Stimulated activated CD4-positive, alpha-beta T cell treated with anti-CD3 and anti-CD28 coated beads, Interleukin-4, amount 100 ng/mL, for 4 hours (primary cell): ENCODE data around the gene SEC14L5.
"Not testable (repeated sequence)": the region's sequence is repeated elsewhere in the genome, so short reads cannot be mapped to it uniquely, and the experiment has no call there.

Experiments
- DNase-seq, 2 experiments: peaks; one replicate each; pipeline ENCODE4 v3.0.0-alpha.2; 2020

The SEC14L5 gene

GRCh38 chr16:4954714-4955113 lies 3.4 kb upstream of the SEC14L5 start:
- no peak for DNase-seq

GRCh38 chr16:4957420-4957719 lies 760 bp upstream of the SEC14L5 start:
- DNase-seq: no peak

- no peak for DNase-seq
Observed at GRCh38 chr16:4958510-4959438, 644 bp downstream of the SEC14L5 start.

GRCh38 chr16:4960579-4960978 lies 2.4 kb downstream of the SEC14L5 start:
- DNase-seq: no peak

DNA sequence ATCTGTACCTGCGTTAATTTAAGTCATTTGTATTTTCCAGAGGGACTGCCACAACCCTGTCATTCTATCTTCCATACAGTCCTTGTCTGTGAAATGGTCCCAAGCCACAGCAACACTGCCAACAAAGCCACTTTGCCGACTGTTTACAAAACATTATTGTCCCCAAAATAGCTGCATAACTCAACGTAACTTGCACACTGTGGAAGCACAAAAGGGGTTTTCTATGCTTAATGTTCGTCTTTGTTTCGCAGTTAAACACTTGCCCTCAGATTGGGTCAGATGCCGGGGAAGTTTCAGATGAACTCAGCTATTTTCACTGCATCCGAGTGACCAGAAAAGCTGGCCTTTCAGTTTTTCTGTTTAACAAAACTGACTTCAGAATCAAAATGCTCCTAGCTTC lies 4.6 kb downstream of the SEC14L5 start:
- no peak for DNase-seq

GRCh38 chr16:4963527-4963926 lies 5.4 kb downstream of the SEC14L5 start:
- not testable (repeated sequence) for DNase-seq

- DNase-seq: no peak
Observed at GRCh38 chr16:4966736-4967453, 8.8 kb downstream of the SEC14L5 start.

DNA sequence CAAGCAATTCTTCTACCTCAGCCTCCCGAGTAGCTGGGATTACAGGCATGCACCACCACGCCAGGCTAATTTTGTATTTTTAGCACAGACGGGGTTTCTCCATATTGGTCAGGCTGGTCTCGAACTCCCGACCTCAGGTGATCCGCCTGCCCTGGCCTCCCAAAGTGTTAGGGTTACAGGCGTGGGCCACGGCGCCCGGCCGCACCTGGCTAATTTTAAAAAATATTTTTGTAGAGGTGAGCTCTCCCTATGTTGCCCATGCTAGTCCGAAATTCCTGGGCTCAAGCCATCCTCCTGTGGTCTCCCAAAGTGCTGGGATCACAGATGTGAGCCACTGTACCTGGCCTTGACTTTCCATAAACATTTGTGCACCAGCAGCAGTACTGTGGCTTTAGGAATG lies 10.1 kb downstream of the SEC14L5 start:
- not testable (repeated sequence) for DNase-seq

DNA sequence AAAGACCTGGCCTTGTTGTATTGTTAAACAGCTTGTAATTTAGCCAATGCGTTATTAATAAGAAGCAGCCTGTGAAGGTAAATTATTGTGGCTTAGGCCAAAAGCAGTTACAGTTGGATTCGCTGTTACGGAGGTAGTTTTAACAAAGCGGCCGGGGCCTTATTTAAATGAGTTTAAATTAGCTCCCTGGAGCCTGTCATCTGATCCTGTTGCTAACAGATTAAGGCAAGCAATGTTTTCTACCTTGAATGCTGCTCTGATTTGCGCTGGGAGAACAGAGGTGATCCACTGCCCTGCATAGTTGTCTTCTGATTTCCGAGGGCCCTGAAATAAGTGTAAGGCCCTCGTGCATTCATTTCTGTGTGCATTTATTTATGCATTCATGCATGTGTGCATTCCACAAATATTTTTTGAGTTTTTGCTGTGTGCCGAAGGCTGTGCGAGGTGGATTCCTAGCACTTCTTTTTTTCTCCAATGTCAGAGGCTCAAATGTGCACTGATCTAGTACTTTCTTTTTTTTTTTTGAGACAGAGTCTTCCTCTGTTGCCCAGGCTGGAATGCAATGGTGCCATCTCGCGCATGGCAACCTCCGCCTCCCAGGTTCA lies 10.9 kb downstream of the SEC14L5 start:
- DNase-seq: no peak

GRCh38 chr16:4970010-4970409 lies 11.9 kb downstream of the SEC14L5 start:
- no peak for DNase-seq

DNA sequence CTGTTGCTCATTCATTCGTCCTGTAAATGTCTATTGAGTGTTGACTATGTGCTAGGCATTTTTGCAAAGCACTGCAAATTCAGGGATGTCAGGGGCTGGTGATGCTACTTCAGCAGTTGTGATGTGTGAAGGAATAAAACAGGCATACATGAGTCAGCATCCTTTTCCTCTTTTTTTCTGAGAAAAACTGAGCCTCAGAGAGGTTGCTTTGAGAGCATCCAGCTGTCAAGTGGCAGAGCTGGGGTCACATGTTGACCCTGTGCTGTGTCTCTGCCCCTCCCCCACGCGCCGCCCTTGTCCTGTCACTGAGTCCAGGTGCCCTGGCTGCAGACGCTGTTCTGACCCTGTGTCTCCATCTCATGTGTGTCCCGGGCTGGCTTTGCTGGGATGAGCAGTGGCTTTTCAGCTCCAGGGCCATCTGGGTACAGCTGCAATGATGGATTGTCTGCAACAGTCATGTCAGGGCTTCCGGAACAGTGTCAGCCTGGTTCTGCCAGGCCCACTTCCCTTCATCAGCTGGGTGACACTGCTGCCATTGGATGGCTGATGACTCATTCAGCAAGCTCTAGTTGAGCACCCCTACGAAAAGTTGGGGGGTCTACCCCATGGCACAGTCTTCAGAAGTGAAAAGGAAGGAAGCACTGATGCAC lies 14.9 kb downstream of the SEC14L5 start:
- no peak for DNase-seq

DNA sequence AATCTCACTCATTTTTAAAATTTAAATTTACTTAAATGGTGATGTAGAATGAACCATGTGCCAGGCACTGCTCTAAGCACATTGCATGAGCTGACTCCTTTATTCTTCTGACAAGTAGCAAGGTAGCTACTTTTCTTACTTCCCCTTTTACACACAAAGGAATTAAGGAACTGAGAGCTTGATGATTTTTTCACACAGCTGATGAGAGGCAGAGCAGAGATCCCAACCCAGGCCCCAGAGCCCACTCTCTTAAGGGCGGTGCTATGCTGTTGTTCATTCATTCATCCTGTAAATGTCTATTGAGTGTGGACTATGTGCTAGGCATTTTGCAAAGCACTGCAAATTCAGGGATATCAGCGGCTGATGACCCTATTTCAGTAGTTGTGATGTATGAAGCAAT lies 17.9 kb downstream of the SEC14L5 start:
- no peak for DNase-seq

DNA sequence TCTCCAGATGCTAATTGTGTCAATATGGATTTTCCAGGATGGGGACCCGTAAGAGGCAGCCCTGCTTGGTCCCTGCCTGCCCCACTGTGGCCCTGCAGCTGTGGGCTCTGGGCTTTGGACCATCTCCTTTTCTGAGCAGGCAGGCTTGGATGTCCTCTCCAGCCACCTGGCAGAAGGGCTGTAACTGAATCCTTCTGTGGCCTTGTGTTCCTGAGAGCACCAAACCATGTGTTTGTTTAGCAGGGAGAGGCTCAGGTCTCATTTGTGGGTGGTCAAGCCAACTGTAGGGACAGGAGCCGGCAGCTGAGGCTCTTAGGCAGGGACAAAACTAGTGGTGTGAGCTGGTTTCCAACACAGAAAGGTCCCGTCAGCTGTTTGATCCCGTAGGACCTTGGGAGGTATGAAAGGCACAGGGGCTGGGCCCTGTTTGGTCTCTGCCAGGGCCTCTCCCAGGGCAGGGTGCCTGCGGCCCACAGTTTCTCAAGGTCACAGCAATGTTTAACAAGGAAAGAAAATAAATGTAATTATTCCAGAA lies 18.5 kb downstream of the SEC14L5 start:
- DNase-seq: no peak

DNA sequence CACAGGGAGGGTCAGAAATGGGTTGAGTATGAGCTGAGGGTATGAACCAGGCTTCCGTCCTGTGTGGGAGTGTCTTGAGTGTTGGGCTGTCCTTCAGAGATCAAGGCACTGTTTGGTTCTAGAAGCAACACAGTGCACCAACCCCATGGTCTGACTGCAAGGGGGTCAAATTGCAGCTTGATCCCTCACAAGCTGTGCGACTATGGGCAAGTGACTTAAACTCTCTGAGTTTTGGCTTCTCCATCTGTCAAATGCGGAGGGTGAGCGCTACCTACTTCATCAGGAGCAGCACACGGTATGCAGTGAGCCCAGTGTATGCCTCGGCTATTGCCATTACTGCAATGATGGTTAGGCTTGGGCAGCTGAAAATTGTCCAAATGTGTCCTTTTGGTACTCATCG lies 21.0 kb downstream of the SEC14L5 start:
- no peak for DNase-seq

DNA sequence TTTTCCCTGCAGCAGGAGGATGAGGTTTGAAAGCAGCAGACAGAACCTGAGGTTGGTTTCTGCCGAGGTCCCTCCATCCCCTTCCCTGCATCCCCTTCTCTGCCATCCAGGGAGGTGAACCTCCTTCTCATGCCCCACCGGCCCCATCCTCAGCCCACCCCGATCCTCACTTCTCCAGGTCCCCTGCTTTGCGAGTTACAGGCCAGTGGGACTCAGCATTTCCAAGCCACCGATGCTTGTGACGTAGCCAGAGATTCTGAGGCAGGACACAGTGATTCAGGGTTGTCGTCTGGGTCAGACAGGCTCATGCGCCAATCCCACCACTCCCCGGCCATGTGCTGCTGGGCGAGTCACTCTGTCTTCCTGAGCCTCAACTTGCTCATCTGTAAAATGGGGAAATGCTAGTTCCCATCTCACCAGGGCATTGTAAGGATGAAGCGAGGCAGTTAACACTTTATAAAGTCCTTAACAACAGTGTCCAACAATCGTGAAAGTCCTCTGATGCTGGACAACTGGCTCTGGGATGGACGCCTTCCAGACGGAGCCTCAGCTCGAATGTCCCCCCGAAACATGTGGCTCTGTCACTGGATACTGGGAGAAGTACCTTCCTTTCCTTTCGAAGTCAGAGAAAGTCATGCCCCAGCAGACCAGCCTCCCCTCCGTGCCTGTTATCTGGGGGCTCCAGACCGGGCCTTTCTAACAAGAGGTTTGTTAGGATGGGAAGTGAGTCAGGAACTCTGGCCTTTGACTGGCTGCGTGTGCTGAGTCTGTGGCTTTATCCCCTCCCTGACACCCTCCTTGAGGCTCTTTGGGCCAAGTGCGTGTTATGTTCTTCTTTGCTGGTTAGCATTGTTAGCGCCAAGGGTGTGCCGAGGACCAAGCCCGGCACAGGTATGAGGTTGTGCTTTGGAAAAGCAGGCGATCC lies 21.9 kb downstream of the SEC14L5 start:
- DNase-seq: no peak

DNA sequence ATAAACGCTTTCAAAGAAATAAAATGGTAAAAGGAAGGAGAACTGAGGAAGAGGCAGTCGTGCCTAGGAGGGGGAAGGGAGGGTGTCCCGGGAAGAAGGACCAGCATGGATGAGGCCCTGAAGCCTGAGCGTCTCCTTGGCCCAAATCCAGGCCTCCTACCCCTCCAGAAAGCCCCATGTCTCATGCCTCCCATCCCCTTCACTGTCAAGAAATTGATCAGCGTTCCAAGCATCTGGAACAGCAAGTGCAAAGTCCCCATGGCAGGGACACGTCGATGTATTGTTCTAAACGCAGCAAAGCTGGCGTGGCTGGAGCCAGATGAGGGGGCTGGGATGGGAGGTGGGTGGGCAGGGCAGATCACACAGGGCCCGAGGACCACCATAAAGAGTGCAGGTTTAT lies 22.6 kb downstream of the SEC14L5 start:
- DNase-seq: no peak

DNA sequence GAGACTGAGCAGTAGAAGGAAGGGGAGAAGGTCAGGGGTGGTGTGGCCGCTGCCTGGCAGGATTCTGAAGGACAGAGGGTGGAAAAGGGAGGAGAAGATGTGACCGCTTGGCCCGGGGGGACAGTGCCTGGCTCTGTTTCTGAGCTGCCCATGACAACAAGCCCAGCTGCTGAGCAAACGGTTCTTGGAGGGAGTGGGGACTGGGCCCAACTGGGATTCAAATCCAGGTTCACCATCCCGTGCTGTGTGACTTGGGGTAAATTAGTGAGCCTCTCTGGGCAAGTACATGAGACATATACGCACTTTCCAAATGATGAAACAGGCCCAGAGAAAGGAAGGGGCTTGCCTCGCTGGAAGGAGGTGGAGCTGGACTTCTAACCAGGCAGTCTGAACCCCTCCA lies 23.3 kb downstream of the SEC14L5 start:
- no peak for DNase-seq

- no peak for DNase-seq
Observed at GRCh38 chr16:4982056-4982867, 24.1 kb downstream of the SEC14L5 start.

GRCh38 chr16:4984174-4984990 lies 26.3 kb downstream of the SEC14L5 start:
- no peak for DNase-seq

- no peak for DNase-seq
Observed at GRCh38 chr16:4987250-4987579, 29.1 kb downstream of the SEC14L5 start.
